Measurements from ENCODE around the gene ERBIN. TPM values are rescaled to one million over a fixed set of nuclear protein-coding genes. Genes with fewer than 3 reads are reported as not detected.
A peak's percentile ranks its signal among the peaks of the same experiment; 100 is the strongest.

ERBIN gene
- total and polyA plus RNA-seq, 2 of the 4 experiments (the other 2 are of a cell fraction) = 25.8 to 70.1 TPM

- intact Hi-C loops (cut with micrococcal nuclease) = loop anchor here (5.0 kb wide), 1 partner anchor 288 kb away; the partner anchor contains the start of genes NLN and SGTB
- Histone ChIP-seq H3K4me1 (ENCODE audit: control insufficient read depth, insufficient read depth, low read length) (peaks cover 2% of the 10 kb centered on the region; the same call in 1 of the 2 replicates), H4K5ac (ENCODE audit: low read depth, low read length) (no peak overlapping the region), H2AK5ac (ENCODE audit: low read depth, low read length) (no peak overlapping the region), H2BK15ac (ENCODE audit: low read depth, low read length) (no peak overlapping the region), H3K9ac (ENCODE audit: low read depth, low read length) (no peak overlapping the region), H3K4me2 (ENCODE audit: low read depth, low read length) (no peak overlapping the region), H4K8ac (ENCODE audit: low read depth in 2 of 2, low read length in 2 of 2) (no peak overlapping the region), H4K20me1 (ENCODE audit: insufficient read depth, low read length) (peaks cover 21% of the 10 kb centered on the region), H4K91ac (ENCODE audit: insufficient read depth, low read depth, low read length) (no peak overlapping the region), H2BK5ac (ENCODE audit: low read depth, low read length, poor library complexity, severe bottlenecking) (no peak overlapping the region), H3K14ac (replicated peaks; ENCODE audit: low read depth, low read length) (no peak overlapping the region), H2AK9ac (replicated peaks; ENCODE audit: low read depth, low read length, poor library complexity) (no peak overlapping the region), H3K27me3 (ENCODE audit: control insufficient read depth, insufficient read depth, low read length) (no peaks in the 10 kb centered on the region), H3K56ac (ENCODE audit: extremely low read depth, insufficient read depth, low read length) (no peak overlapping the region), H3K9me3 (ENCODE audit: control insufficient read depth, insufficient read depth, low read length) (no peaks in the 10 kb centered on the region), H3K23ac (ENCODE audit: low read depth, low read length) (no peak overlapping the region), H3K4ac (ENCODE audit: low read depth, low read length) (no peak overlapping the region), H3K4me3 (ENCODE audit: insufficient read depth, low read depth, low read length) (no peak overlapping the region), H3K79me1 (ENCODE audit: low read depth in 1 of 2, low read length in 2 of 2) (peaks cover 17 to 44% of the 10 kb centered on the region in 2 experiments), H3K36me3 (ENCODE audit: control insufficient read depth, insufficient read depth, low read length) (peaks cover 12% of the 10 kb centered on the region), H3K9me1 (ENCODE audit: insufficient read depth, low read length) (no peaks in the 10 kb centered on the region; the same call in 1 of the 2 replicates), H3K18ac (ENCODE audit: low read depth, low read length) (no peak overlapping the region), H2AFZ (replicated peaks; ENCODE audit: low read length, poor library complexity) (no peak overlapping the region), H2BK120ac (ENCODE audit: low read depth, low read length) (no peak overlapping the region), H2BK20ac (ENCODE audit: low read depth, low read length) (no peak overlapping the region), H3K27ac (ENCODE audit: insufficient read depth, low read length) (no peak overlapping the region)
- no peak for TF ChIP-seq CTCF (conservative IDR thresholded peaks at IDR 0.05; ENCODE audit: low read depth, low read length)
- TF ChIP-seq RCOR1 (IDR thresholded peaks at IDR 0.05; ENCODE audit: insufficient replicate concordance, low read length) = no peak
- TF ChIP-seq SMC3 (IDR thresholded peaks at IDR 0.05; ENCODE audit: low read depth, low read length) = no peak
- no peak for TF ChIP-seq NFE2L2 (IDR thresholded peaks at IDR 0.05; ENCODE audit: low read depth, low read length)
- no peak for TF ChIP-seq POLR2A (IDR thresholded peaks at IDR 0.05; ENCODE audit: low read depth, low read length)
- TF ChIP-seq BHLHE40 (IDR thresholded peaks at IDR 0.05; ENCODE audit: low read depth, low read length) = no peak
- no peak for TF ChIP-seq RFX5 (IDR thresholded peaks at IDR 0.05; ENCODE audit: low read depth, low read length)
- no peak for TF ChIP-seq CHD1 (IDR thresholded peaks at IDR 0.05; ENCODE audit: low read depth, low read length)
- CTCF ChIA-PET = no interaction called here
- BruUV-seq (replicated peaks) = no TSS peak
- POLR2A ChIA-PET (ENCODE audit: unreplicated experiment) = no interaction called here
- ATAC-seq (ENCODE audit: low read depth) (peak; percentile 68), DNase-seq (peak; percentile 39)
- dilution Hi-C loops (cut with HindIII; ENCODE audit: low sequenced_read_pairs, unreplicated experiment) = no loop called here
- in situ Hi-C loops (cut with MboI; ENCODE audit: low sequenced_read_pairs) = no loop called here
Measured at GRCh38 chr5:66010476-66010875, 84.1 kb downstream of the ERBIN start.
